B cell (primary cell): Measurements from ENCODE around the gene NSUN7. TPM values are rescaled to one million over a fixed set of nuclear protein-coding genes. Genes with fewer than 3 reads are reported as not detected.

Experiments used
- ATAC-seq: fragments of 200-7000 bp; cut with Tn5 transposase; one replicate; pipeline ENCODE4 v1.10.0; 2021; ENCODE audit warnings: low read depth, mild to moderate bottlenecking, moderate number of reproducible peaks, moderate library complexity
- CTCF ChIA-PET: fragments of 350-600 bp; sonication (Branson Sonifier 250); formaldehyde crosslinking; loops from one replicate; lab custom pipeline; 2021; ENCODE audit warnings: antibody characterized with exemption, inconsistent platforms; lab: Charles Lee
- POLR2A ChIA-PET: fragments of 350-600 bp; sonication (Branson Sonifier 250); formaldehyde crosslinking; loops from one replicate; lab custom pipeline; 2021; ENCODE audit warnings: antibody characterized with exemption; lab: Charles Lee
- DNase-seq: peaks from one replicate; pipeline ENCODE4 v3.0.0; 2013
- H2AFZ ChIP-seq: 2 replicates; pipeline ENCODE4 v1.6.1; 2012; ENCODE audit warnings: mild to moderate bottlenecking, low read depth, low read length; ENCODE audit not compliant: insufficient read depth, poor library complexity, severe bottlenecking
- H3K27ac ChIP-seq, 2 donors: 1 replicate in 1 of 2; 2 replicates in 1 of 2; pipeline ENCODE4 v1.5.1; 2012 to 2013; ENCODE audit warnings: low read length in 2 of 2, mild to moderate bottlenecking in 2 of 2, moderate library complexity in 1 of 2
- H3K27me3 ChIP-seq, 4 experiments: fragments of 200-600 bp in 1 of 4; sonication (generic) in 1 of 4; replicated peaks in 1 of 4; 1 replicate in 2 of 4; 2 replicates in 2 of 4; pipeline versions ENCODE4 v1.6.1 to v1.7.0; 2013 to 2016; ENCODE audit warnings: low read length in 3 of 4, mild to moderate bottlenecking in 2 of 4, mixed read lengths in 1 of 4, moderate library complexity in 1 of 4; ENCODE audit not compliant: insufficient read depth in 4 of 4, control insufficient read depth in 3 of 4; ENCODE audit errors: control extremely low read depth in 1 of 4
- H3K36me3 ChIP-seq, 2 experiments: replicated peaks in 1 of 2; 1 replicate in 1 of 2; 2 replicates in 1 of 2; pipeline versions ENCODE4 v1.6.1 to v1.7.1; 2013; ENCODE audit warnings: low read length in 1 of 2; ENCODE audit not compliant: insufficient read depth in 2 of 2, control insufficient read depth in 1 of 2; ENCODE audit errors: control extremely low read depth in 1 of 2, extremely low read depth in 1 of 2
- H3K4me1 ChIP-seq, 2 donors: fragments of 200-600 bp in 1 of 2; sonication (generic) in 1 of 2; 1 replicate in 1 of 2; 2 replicates in 1 of 2; pipeline versions ENCODE4 v1.5.1 to v1.6.1; 2013 to 2017; ENCODE audit warnings: low read length in 2 of 2; ENCODE audit not compliant: control insufficient read depth in 2 of 2, insufficient read depth in 2 of 2
- H3K4me2 ChIP-seq: replicated peaks from 2 replicates; pipeline ENCODE3; 2012; ENCODE audit warnings: mild to moderate bottlenecking, low read depth, low read length; ENCODE audit not compliant: poor library complexity, severe bottlenecking
- H3K4me3 ChIP-seq, 5 experiments: fragments of 200-600 bp in 1 of 5; sonication (generic) in 1 of 5; 1 replicate in 3 of 5; 2 replicates in 2 of 5; pipeline versions ENCODE4 v1.5.1 to v1.7.0; 2011 to 2016; ENCODE audit warnings: low read length in 4 of 5, mild to moderate bottlenecking in 4 of 5, low read depth in 2 of 5, control low read depth in 1 of 5, moderate library complexity in 1 of 5; ENCODE audit not compliant: insufficient read depth in 1 of 5; ENCODE audit errors: control extremely low read depth in 1 of 5, extremely low read depth in 1 of 5
- H3K79me2 ChIP-seq: fragments of 200-600 bp; sonication (generic); one replicate; pipeline ENCODE4 v1.6.0; 2016; ENCODE audit warnings: low read length; ENCODE audit not compliant: control insufficient read depth, insufficient read depth
- H3K9ac ChIP-seq: fragments of 200-600 bp; sonication (generic); 2 replicates; pipeline ENCODE4 v1.6.1; 2017; ENCODE audit warnings: mild to moderate bottlenecking, low read length, moderate library complexity
- H3K9me3 ChIP-seq, 3 donors: one replicate each; pipeline versions ENCODE4 v1.6.1 to v1.7.1; 2013; ENCODE audit warnings: low read length in 2 of 3; ENCODE audit not compliant: control insufficient read depth in 2 of 3, insufficient read depth in 1 of 3; ENCODE audit errors: control extremely low read depth in 1 of 3
- H4K20me1 ChIP-seq: 2 replicates; pipeline ENCODE4 v1.6.0; 2012; ENCODE audit warnings: mild to moderate bottlenecking, low read length; ENCODE audit not compliant: insufficient read depth, control insufficient read depth, poor library complexity, severe bottlenecking
- H3K27ac Mint-ChIP-seq: one replicate; pipeline ENCODE4 v1.8.0; 2021; ENCODE audit warnings: mixed read lengths
- H3K27me3 Mint-ChIP-seq: one replicate; pipeline ENCODE4 v1.8.0; 2021; ENCODE audit warnings: mixed read lengths
- H3K4me1 Mint-ChIP-seq: one replicate; pipeline ENCODE4 v1.8.0; 2021; ENCODE audit warnings: mixed read lengths
- H3K4me3 Mint-ChIP-seq: one replicate; pipeline ENCODE4 v1.8.0; 2021; ENCODE audit warnings: mixed read lengths
- H3K9me3 Mint-ChIP-seq: one replicate; pipeline ENCODE4 v1.8.0; 2022; ENCODE audit warnings: mixed read lengths; ENCODE audit not compliant: insufficient read depth
- CTCF ChIP-seq: fragments of 200-600 bp; IDR thresholded peaks from one replicate; pipeline ENCODE4 v1.8.0; 2022; ENCODE audit warnings: antibody characterized with exemption, mild to moderate bottlenecking
- EZH2 ChIP-seq: IDR thresholded peaks from 2 replicates; pipeline ENCODE4 v1.6.1; 2012; ENCODE audit warnings: borderline replicate concordance, low read depth, mild to moderate bottlenecking, moderate library complexity, low read length; ENCODE audit not compliant: insufficient read depth, poor library complexity, severe bottlenecking
- WGBS: methylation state at CpG from one replicate; pipeline ENCODE4 v1.1.5; 2013; ENCODE audit warnings: missing lambda C conversion rate; ENCODE audit not compliant: insufficient coverage; 5-methylcytosine and 5-hydroxymethylcytosine counted together
- intact Hi-C: fragments of 100-400 bp; cut with micrococcal nuclease; formaldehyde crosslinking; loops from one replicate; pipeline ENCODE4 v1.10.0; 2022
- polyA plus RNA-seq: library from polyadenylated mRNA; depleted of rRNA; stranded (reverse); fragments of >200 nt; gene quantifications from 2 replicates; pipeline ENCODE4 v1.2.3, GENCODE V29; 2012
- total RNA-seq, 2 donors: library from RNA; stranded (reverse); fragments of 120-200 nt in 1 of 2; gene quantifications; 1 replicate in 1 of 2; 2 replicates in 1 of 2; pipeline versions ENCODE4 v1.2.3 to v1.2.4, GENCODE V29; 2013 to 2022

The NSUN7 gene
- total and polyA plus RNA-seq, 2 donors (not counting 1 experiment from before 2014, with no cell fraction given): 0.75 to 29.8 TPM

- H3K9me3 Mint-ChIP-seq: no peaks in the 10 kb centered on the region
- peaks cover 18% of the 10 kb centered on the region for H3K27me3 Mint-ChIP-seq
- H3K27ac Mint-ChIP-seq: no peak overlapping the region
- Histone ChIP-seq H4K20me1 (no peaks in the 10 kb centered on the region), H3K27me3 (peaks cover 0 to 5% (median 0%) of the 10 kb centered on the region in 4 experiments), H3K4me2 (no peak overlapping the region), H2AFZ (no peak overlapping the region), H3K4me3 (no peak overlapping the region), H3K27ac (no peak overlapping the region), H3K79me2 (peaks cover 7% of the 10 kb centered on the region), H3K9ac (no peak overlapping the region), H3K4me1 (peaks cover 9 to 26% of the 10 kb centered on the region in 2 donors), H3K36me3 (no peaks in the 10 kb centered on the region), H3K9me3 (no peaks in the 10 kb centered on the region)
- no peak for ATAC-seq
- H3K4me3 Mint-ChIP-seq: no peak overlapping the region
- no peak for TF ChIP-seq CTCF
- TF ChIP-seq EZH2: no peak
- no peak for DNase-seq
- POLR2A ChIA-PET: no interaction called here
- WGBS: 95% methylated on average over 2 of the region's 4 CpGs
- peaks cover 24% of the 10 kb centered on the region for H3K4me1 Mint-ChIP-seq
- intact Hi-C loops: no loop called here
- CTCF ChIA-PET: interaction anchor here (1.4 to 2.4 kb wide), 2 partner anchors 9 to 113 kb away, joined by 4 to 7 read pairs; no protein-coding TSS in a partner anchor
Measured at GRCh38 chr4:40850496-40850895, 100.7 kb downstream of the NSUN7 start.

DNA sequence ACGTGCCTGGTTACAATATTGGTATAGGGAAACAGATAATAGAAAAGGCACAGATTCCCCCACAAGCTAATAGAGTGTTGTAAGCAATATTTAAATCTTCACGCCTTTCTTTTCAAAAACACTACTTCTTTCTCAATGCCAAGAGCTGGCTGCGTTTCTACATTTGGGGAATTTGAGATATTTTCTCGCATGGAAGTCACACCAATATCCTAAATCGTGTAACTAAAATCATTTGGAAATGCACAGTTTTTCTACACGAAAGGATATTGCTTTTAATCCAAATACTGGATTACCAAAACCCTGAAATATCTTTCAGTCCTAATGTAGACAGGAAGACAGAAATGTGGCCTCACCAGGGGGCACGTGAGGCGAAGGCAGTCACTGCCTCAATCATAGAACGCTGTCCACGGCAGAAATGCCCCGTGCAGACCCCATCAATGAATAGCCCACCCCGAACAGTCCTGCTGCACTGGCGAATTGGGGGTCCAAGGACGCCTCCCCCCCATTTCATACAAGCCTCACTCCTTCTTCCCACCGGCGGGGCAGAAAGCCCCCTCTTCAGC is 106.6 kb downstream of the NSUN7 start:
- ATAC-seq: no peak
- WGBS: 11% methylated on average over 10 of the region's 16 CpGs
- peak overlapping the region; percentile 80 for H3K9ac ChIP-seq
- H3K79me2 ChIP-seq: no peaks in the 10 kb centered on the region
- H3K27ac ChIP-seq: peak overlapping the region; percentile 40 to 54
- Mint-ChIP-seq H3K27me3 (peaks cover 21% of the 10 kb centered on the region), H3K4me1 (peaks cover 38% of the 10 kb centered on the region), H3K27ac (peak overlapping the region; percentile 54), H3K4me3 (peak overlapping the region; percentile 88), H3K9me3 (no peaks in the 10 kb centered on the region)
- H3K36me3 ChIP-seq: no peaks in the 10 kb centered on the region
- H3K9me3 ChIP-seq: no peaks in the 10 kb centered on the region
- no peak for TF ChIP-seq CTCF
- no peak for TF ChIP-seq EZH2
- no peak for DNase-seq
- peak overlapping the region; percentile 88 for H2AFZ ChIP-seq
- intact Hi-C loops: no loop called here
- peaks cover 0 to 19% (median 0%) of the 10 kb centered on the region in 4 experiments for H3K27me3 ChIP-seq
- H3K4me1 ChIP-seq: peaks cover 19 to 32% of the 10 kb centered on the region in 2 donors
- peak overlapping the region; percentile 97 for H3K4me2 ChIP-seq
- peak overlapping the region; percentile 50 to 76 (median 69) for H3K4me3 ChIP-seq
- H4K20me1 ChIP-seq: no peaks in the 10 kb centered on the region
- ChIA-PET CTCF (interaction anchor here (0.6 to 4.0 kb wide), 4 partner anchors 14 to 539 kb away, joined by 3 to 39 read pairs (median 10); no protein-coding TSS in a partner anchor), POLR2A (no interaction called here)
